ENCODE data around the gene GNPNAT1. TPM values are rescaled to one million over a fixed set of nuclear protein-coding genes. Genes with fewer than 3 reads are reported as not detected.

The GNPNAT1 gene
- total and polyA plus RNA-seq, 9 of the 15 experiments (the other 6 are each of a cell fraction or from before 2014, with no cell fraction given), result 15.8 to 27.7 (median 25.3) TPM

DNA sequence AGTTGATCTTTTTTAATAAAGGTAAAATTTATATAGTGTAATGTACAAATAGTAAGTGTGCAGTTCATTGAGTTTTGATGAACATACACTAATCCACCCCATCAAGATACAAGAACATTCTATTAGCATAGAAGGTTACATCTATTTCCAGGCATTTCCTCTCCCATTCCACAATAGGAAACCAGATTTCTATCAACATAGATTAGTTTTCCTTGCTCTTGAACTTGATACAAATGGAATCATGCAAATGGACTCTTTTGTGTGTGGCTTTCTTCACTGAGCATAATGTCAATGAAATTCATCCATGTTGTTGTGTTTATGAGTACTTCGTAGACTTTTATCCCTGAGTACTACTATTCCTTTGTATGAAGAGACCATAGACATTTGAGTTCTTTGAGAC is 50.7 kb downstream of the GNPNAT1 start:
- Histone ChIP-seq H3K4me3 (no peak overlapping the region), H3K9me3 (replicated peaks; ENCODE audit: control insufficient read depth, insufficient read depth, low read depth, low read length) (no peaks in the 10 kb centered on the region), H2AFZ (ENCODE audit: low read depth, low read length) (no peak overlapping the region), H3K27ac (ENCODE audit: extremely low read depth, low read depth, low read length) (no peak overlapping the region), H4K20me1 (replicated peaks; ENCODE audit: control insufficient read depth, insufficient read depth, low read length) (no peaks in the 10 kb centered on the region), H3K9me1 (ENCODE audit: control insufficient read depth, insufficient read depth, low read length) (no peaks in the 10 kb centered on the region), H3K9ac (ENCODE audit: insufficient read depth in 1 of 2, low read depth in 2 of 2, low read length in 2 of 2) (no peak overlapping the region), H3K27me3 (ENCODE audit: control insufficient read depth in 2 of 2, insufficient read depth in 2 of 2, low read length in 2 of 2) (no peaks in the 10 kb centered on the region), H3K4me2 (ENCODE audit: insufficient read depth, low read length) (no peak overlapping the region), H3K79me2 (ENCODE audit: control insufficient read depth, insufficient read depth, low read length) (peaks cover 69% of the 10 kb centered on the region), H3K4me1 (replicated peaks in 1 of 2; ENCODE audit: control insufficient read depth in 2 of 2, insufficient read depth in 2 of 2, low read length in 2 of 2) (peaks cover 0 to 8% of the 10 kb centered on the region in 2 experiments; a peak in 4 of 5 replicates), H3K36me3 (ENCODE audit: control insufficient read depth, insufficient read depth, low read length) (peaks cover 11% of the 10 kb centered on the region; the same call in 1 of the 3 replicates)
- no peak for ATAC-seq
- intact Hi-C loops (cut with micrococcal nuclease), result no loop called here
- in situ Hi-C loops (cut with MboI), result no loop called here
- CTCF ChIA-PET (ENCODE audit: low intra/inter-chr PET ratio), result no interaction called here
- DNase-seq (ENCODE audit: extremely low read depth in 1 of 4, low spot score in 3 of 4), result no peak
- 93% methylated on average over 1 of the region's 1 CpG for WGBS (ENCODE audit: insufficient coverage, low coverage, missing lambda C conversion rate)
- POLR2A ChIA-PET, result no interaction called here
- BruUV-seq (replicated peaks), result no TSS peak
- no peak for FAIRE-seq
- TF ChIP-seq POLR2G (IDR thresholded peaks at IDR 0.05; ENCODE audit: low read depth, low read length) (no peak), HNRNPLL (IDR thresholded peaks at IDR 0.05; ENCODE audit: low read depth, low read length, poor library complexity, severe bottlenecking) (no peak), TAF15 (IDR thresholded peaks at IDR 0.05; ENCODE audit: low read depth, low read length) (no peak), RFX7 (CRISPR knock-in tag; IDR thresholded peaks at IDR 0.05) (no peak), ZNF79 (CRISPR knock-in tag; IDR thresholded peaks at IDR 0.05; ENCODE audit: low read depth) (no peak), DNMT1 (IDR thresholded peaks at IDR 0.05) (no peak), ZNF134 (CRISPR knock-in tag; conservative IDR thresholded peaks at IDR 0.05) (no peak), ZKSCAN8 (CRISPR knock-in tag; IDR thresholded peaks at IDR 0.05) (no peak), ZNF140 (CRISPR knock-in tag; IDR thresholded peaks at IDR 0.05) (no peak), HMG20A (CRISPR knock-in tag; conservative IDR thresholded peaks at IDR 0.05) (no peak)
- TF ChIP-seq, protein P1, sequence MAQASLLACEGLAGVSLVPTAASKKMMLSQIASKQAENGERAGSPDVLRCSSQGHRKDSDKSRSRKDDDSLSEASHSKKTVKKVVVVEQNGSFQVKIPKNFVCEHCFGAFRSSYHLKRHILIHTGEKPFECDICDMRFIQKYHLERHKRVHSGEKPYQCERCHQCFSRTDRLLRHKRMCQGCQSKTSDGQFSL (CRISPR knock-in tag; IDR thresholded peaks at IDR 0.05), result no peak
- TF ChIP-seq, protein P1 (tag; IDR thresholded peaks at IDR 0.05), result no peak
- TF ChIP-seq, protein P2, sequence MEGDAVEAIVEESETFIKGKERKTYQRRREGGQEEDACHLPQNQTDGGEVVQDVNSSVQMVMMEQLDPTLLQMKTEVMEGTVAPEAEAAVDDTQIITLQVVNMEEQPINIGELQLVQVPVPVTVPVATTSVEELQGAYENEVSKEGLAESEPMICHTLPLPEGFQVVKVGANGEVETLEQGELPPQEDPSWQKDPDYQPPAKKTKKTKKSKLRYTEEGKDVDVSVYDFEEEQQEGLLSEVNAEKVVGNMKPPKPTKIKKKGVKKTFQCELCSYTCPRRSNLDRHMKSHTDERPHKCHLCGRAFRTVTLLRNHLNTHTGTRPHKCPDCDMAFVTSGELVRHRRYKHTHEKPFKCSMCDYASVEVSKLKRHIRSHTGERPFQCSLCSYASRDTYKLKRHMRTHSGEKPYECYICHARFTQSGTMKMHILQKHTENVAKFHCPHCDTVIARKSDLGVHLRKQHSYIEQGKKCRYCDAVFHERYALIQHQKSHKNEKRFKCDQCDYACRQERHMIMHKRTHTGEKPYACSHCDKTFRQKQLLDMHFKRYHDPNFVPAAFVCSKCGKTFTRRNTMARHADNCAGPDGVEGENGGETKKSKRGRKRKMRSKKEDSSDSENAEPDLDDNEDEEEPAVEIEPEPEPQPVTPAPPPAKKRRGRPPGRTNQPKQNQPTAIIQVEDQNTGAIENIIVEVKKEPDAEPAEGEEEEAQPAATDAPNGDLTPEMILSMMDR (IDR thresholded peaks at IDR 0.05 in 2 of 3, conservative IDR thresholded peaks at IDR 0.05 in 1 of 3; ENCODE audit: insufficient read depth in 2 of 3, low read depth in 1 of 3, low read length in 3 of 3), result no peak
- TF ChIP-seq, protein P3, sequence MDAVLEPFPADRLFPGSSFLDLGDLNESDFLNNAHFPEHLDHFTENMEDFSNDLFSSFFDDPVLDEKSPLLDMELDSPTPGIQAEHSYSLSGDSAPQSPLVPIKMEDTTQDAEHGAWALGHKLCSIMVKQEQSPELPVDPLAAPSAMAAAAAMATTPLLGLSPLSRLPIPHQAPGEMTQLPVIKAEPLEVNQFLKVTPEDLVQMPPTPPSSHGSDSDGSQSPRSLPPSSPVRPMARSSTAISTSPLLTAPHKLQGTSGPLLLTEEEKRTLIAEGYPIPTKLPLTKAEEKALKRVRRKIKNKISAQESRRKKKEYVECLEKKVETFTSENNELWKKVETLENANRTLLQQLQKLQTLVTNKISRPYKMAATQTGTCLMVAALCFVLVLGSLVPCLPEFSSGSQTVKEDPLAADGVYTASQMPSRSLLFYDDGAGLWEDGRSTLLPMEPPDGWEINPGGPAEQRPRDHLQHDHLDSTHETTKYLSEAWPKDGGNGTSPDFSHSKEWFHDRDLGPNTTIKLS (IDR thresholded peaks at IDR 0.05; ENCODE audit: borderline replicate concordance, low read depth), result no peak
- TF ChIP-seq, protein P4, sequence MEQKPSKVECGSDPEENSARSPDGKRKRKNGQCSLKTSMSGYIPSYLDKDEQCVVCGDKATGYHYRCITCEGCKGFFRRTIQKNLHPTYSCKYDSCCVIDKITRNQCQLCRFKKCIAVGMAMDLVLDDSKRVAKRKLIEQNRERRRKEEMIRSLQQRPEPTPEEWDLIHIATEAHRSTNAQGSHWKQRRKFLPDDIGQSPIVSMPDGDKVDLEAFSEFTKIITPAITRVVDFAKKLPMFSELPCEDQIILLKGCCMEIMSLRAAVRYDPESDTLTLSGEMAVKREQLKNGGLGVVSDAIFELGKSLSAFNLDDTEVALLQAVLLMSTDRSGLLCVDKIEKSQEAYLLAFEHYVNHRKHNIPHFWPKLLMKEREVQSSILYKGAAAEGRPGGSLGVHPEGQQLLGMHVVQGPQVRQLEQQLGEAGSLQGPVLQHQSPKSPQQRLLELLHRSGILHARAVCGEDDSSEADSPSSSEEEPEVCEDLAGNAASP (IDR thresholded peaks at IDR 0.05), result no peak
- TF ChIP-seq, protein P5, sequence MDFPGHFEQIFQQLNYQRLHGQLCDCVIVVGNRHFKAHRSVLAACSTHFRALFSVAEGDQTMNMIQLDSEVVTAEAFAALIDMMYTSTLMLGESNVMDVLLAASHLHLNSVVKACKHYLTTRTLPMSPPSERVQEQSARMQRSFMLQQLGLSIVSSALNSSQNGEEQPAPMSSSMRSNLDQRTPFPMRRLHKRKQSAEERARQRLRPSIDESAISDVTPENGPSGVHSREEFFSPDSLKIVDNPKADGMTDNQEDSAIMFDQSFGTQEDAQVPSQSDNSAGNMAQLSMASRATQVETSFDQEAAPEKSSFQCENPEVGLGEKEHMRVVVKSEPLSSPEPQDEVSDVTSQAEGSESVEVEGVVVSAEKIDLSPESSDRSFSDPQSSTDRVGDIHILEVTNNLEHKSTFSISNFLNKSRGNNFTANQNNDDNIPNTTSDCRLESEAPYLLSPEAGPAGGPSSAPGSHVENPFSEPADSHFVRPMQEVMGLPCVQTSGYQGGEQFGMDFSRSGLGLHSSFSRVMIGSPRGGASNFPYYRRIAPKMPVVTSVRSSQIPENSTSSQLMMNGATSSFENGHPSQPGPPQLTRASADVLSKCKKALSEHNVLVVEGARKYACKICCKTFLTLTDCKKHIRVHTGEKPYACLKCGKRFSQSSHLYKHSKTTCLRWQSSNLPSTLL (IDR thresholded peaks at IDR 0.05), result no peak
